Smooth muscle cell of the coronary artery (primary cell): ENCODE results near the gene DEPP1. TPM values are rescaled to one million over a fixed set of nuclear protein-coding genes. Genes with fewer than 3 reads are reported as not detected.

Experiments used
- total RNA-seq: library from RNA; depleted of rRNA; stranded (reverse); fragments of >200 nt; gene quantifications from 2 replicates; pipeline ENCODE4 v1.2.3, GENCODE V29; 2014; ENCODE audit warnings: low replicate concordance

The DEPP1 gene
- total RNA-seq = 49.1 and 50.4 TPM in 2 replicates

GRCh38 chr10:44978570-44979280, at the start of gene DEPP1:
Gene DEPP1 (minus strand): TSS chr10:44978809. CDS start chr10:44978030, 779 bp downstream.

GRCh38 chr10:45000752-45001380, 22.3 kb upstream of the DEPP1 start, which contains the start of gene ZNF22:
Gene ZNF22 (plus strand): TSS chr10:45000923. CDS start chr10:45003369, 2,446 bp downstream.

GRCh38 chr10:44959247-44960087, 19.1 kb downstream of the DEPP1 start, which contains the start of gene RASSF4:
Gene RASSF4 (plus strand): TSS chr10:44959802. CDS start chr10:44970203, 10,401 bp downstream.

Other genes with a start within 250 kb of the DEPP1 start
- gene TMEM72, start 67.5 kb downstream of the DEPP1 start, total RNA-seq = not detected in 2 replicates
- gene RASSF4, start 19.0 kb downstream of the DEPP1 start, total RNA-seq = 10.6 and 12.5 TPM in 2 replicates
- gene ZNF22, start 22.1 kb upstream of the DEPP1 start, total RNA-seq = 3.3 and 15.9 TPM in 2 replicates